AG04450 (cell line): ENCODE measurements around the gene MYRFL. TPM values are rescaled to one million over a fixed set of nuclear protein-coding genes. Genes with fewer than 3 reads are reported as not detected.

Experiments
- CTCF ChIA-PET: fragments of 300-600, 350-600 bp; formaldehyde crosslinking; extraction: SDS; loops from one replicate; lab custom pipeline; 2022; ENCODE audit warnings: antibody characterized with exemption, inconsistent platforms; lab: Charles Lee
- POLR2A ChIA-PET: fragments of 350-600 bp; formaldehyde crosslinking; extraction: SDS; loops from one replicate; lab custom pipeline; 2021; ENCODE audit warnings: antibody characterized with exemption, inconsistent platforms; lab: Yijun Ruan, JAX
- DNase-seq: peaks from one replicate; pipeline ENCODE4 v3.0.0-alpha.2; 2011; ENCODE audit warnings: low read depth, low spot score
- H3K27ac ChIP-seq: one replicate; pipeline ENCODE4 v1.5.1; 2012; ENCODE audit warnings: low read depth, low read length, control low read depth
- H3K27me3 ChIP-seq: one replicate; pipeline ENCODE4 v1.6.0; 2012; ENCODE audit warnings: low read length; ENCODE audit not compliant: control insufficient read depth, insufficient read depth
- H3K4me3 ChIP-seq: 2 replicates; pipeline ENCODE4 v1.5.1; 2011; ENCODE audit warnings: mild to moderate bottlenecking, low read depth, low read length, control low read depth
- H3K9me3 ChIP-seq: 2 replicates; pipeline ENCODE4 v1.5.1; 2012; ENCODE audit warnings: low read length; ENCODE audit not compliant: control insufficient read depth, insufficient read depth
- polyA plus RNA-seq: library from polyadenylated mRNA; depleted of rRNA; stranded (reverse); fragments of >200 nt; gene quantifications from 2 replicates; pipeline ENCODE4 v1.2.3, GENCODE V29; 2011
- TF ChIP-seq, protein P1 (sequence below): IDR thresholded peaks from 2 replicates; pipeline ENCODE4 v1.5.1; 2011; ENCODE audit warnings: low read depth, low read length, control low read depth, inconsistent platforms

Gene MYRFL
- polyA plus RNA-seq, 1 experiment, result not detected

DNA sequence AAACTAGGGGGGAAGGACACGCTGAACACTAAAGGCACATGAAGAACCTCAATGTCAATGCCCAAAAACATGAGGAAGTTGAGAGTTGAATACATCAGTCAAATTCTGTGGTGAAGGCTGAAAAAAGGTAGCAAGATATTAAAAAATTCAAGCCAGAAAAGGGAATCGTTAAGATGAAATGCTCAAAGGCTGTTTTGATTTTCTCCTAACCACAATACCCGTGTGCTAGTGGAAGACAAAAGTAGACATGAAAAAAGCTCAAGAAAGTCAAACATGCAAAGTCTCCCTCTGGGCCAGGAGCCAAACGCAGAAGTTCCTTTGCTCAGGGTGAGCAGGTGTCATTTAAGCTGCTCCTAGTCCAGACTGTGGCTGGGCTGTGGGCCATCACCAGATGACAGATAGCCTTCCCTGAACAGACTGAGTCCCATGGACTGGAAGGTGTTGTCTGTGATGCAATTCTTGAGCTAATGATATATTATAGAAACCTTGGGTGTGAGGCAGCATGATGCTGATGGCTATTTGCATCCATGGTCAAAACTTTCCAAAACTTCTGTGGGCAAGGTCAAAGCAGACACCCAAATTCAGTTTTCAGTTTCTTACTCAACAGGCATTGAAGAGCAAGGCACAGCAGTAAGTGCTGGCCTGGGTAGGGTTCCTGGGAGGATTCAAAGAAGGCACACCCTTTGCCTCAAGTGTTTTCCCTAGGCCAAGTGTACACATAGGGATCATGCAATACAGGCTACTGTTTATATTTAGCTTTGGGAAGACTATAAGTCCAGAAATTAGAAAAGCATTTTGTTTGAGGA, 81.6 kb downstream of the MYRFL start:
- ChIA-PET POLR2A (no interaction called here), CTCF (interaction anchor here (1.0 to 1.2 kb wide), 2 partner anchors 510 to 669 kb away, joined by 3 to 5 read pairs; no protein-coding TSS in a partner anchor)
- DNase-seq, result no peak
- no peaks in the 10 kb centered on the region for H3K27me3 ChIP-seq
- H3K4me3 ChIP-seq, result no peak overlapping the region
- TF ChIP-seq, protein P1, sequence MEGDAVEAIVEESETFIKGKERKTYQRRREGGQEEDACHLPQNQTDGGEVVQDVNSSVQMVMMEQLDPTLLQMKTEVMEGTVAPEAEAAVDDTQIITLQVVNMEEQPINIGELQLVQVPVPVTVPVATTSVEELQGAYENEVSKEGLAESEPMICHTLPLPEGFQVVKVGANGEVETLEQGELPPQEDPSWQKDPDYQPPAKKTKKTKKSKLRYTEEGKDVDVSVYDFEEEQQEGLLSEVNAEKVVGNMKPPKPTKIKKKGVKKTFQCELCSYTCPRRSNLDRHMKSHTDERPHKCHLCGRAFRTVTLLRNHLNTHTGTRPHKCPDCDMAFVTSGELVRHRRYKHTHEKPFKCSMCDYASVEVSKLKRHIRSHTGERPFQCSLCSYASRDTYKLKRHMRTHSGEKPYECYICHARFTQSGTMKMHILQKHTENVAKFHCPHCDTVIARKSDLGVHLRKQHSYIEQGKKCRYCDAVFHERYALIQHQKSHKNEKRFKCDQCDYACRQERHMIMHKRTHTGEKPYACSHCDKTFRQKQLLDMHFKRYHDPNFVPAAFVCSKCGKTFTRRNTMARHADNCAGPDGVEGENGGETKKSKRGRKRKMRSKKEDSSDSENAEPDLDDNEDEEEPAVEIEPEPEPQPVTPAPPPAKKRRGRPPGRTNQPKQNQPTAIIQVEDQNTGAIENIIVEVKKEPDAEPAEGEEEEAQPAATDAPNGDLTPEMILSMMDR, result no peak
- H3K9me3 ChIP-seq, result no peaks in the 10 kb centered on the region
- H3K27ac ChIP-seq, result no peak overlapping the region

DNA sequence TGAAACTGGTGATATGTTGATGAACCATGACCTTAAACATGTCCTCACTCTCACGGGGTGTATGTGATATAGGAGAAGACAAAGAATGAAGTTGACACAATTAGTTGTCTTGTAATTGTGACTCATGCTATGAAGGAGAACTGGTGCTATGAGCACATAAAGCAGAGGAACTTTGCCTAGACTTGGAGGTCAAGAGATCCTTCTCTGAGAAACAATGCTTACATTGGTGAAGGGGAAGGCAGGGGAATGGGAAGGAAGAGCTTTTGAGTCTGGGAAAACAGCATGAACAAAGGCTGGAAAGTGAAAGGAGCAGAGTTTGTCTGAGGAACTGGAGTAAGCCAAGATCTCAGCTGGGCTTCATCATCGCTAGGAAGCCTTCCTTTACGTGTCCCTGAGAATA, 83.2 kb downstream of the MYRFL start:
- Histone ChIP-seq H3K4me3 (no peak overlapping the region), H3K27me3 (no peaks in the 10 kb centered on the region), H3K9me3 (no peaks in the 10 kb centered on the region), H3K27ac (no peak overlapping the region)
- TF ChIP-seq, protein P1, result no peak
- ChIA-PET POLR2A (no interaction called here), CTCF (interaction anchor here (0.9 to 2.8 kb wide), 3 partner anchors 9 to 669 kb away, joined by 4 to 19 read pairs (median 6); no protein-coding TSS in a partner anchor)
- no peak for DNase-seq

DNA sequence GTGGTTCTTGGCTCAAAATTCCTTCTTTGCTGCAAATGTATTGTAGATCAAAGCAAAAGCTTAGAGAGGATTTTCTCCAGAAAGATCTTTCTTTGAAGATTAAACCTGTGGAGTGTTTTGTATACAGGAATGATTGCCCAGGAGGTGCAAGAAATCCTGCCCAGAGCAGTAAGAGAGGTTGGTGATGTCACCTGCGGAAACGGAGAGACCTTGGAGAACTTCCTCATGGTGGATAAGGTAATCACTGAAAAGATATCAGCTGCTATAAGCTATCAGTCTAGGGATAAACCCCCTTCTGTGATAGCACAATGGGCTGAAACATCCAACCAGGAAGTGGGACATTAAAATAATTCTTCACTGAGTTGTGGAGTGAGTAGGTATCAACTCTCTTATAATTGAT, 85.7 kb downstream of the MYRFL start:
- TF ChIP-seq, protein P1, result no peak
- ChIA-PET CTCF (no interaction called here), POLR2A (no interaction called here)
- H3K27me3 ChIP-seq, result no peaks in the 10 kb centered on the region
- no peak overlapping the region for H3K27ac ChIP-seq
- no peaks in the 10 kb centered on the region for H3K9me3 ChIP-seq
- DNase-seq, result no peak
- no peak overlapping the region for H3K4me3 ChIP-seq

DNA sequence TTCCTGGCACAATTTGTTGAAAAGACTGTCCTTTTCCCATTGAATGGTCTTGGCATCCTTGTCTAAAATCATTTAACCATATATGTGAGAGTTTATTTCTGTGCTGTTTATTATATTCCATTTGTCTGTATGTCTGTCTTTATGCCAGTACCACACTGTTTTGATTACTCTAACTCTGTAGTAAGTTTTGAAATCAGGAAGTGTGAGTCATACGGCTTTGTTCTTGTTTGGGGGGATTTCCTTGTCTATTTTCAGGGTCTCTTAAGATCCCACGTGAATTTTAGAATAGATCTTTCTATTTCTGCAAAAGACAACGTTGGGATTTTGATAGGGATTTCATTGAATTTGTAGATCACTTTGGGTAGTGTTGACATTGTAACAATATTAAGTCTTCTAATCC, 88.5 kb downstream of the MYRFL start:
- peaks cover 2% of the 10 kb centered on the region for H3K27me3 ChIP-seq
- ChIA-PET CTCF (interaction anchor here (1.6 kb wide), 1 partner anchor 13 kb away, joined by 10 read pairs; no protein-coding TSS in a partner anchor), POLR2A (no interaction called here)
- H3K27ac ChIP-seq, result no peak overlapping the region
- no peak for DNase-seq
- TF ChIP-seq, protein P1, result no peak
- no peaks in the 10 kb centered on the region for H3K9me3 ChIP-seq
- H3K4me3 ChIP-seq, result no peak overlapping the region

DNA sequence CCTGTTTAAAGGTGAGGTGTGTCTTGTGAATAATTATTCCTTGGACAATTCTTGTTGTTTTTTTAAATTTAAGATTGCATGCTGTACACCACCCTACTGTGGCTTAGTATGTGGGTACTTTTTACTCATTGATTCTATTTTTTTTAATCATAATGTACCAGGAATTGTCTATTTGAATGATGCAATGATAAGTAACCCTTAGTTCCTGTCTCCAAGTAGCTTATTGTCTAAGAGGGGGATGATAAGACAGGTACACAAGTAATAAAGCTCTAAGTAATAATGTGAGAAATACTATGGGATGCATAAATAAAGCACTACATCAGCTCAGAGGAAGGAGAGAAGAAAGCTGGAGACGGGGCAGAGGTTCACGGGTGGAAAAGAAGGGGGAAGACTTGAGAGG, 90.9 kb downstream of the MYRFL start:
- CTCF ChIA-PET, result interaction anchor here (0.6 to 1.0 kb wide), 2 partner anchors 16 kb away, joined by 3 to 4 read pairs; no protein-coding TSS in a partner anchor
- Histone ChIP-seq H3K27ac (no peak overlapping the region), H3K9me3 (no peaks in the 10 kb centered on the region), H3K4me3 (no peak overlapping the region), H3K27me3 (peaks cover 2% of the 10 kb centered on the region)
- no peak for DNase-seq
- TF ChIP-seq, protein P1, result no peak
- POLR2A ChIA-PET, result no interaction called here
